MCF 10A (cell line): Measurements from ENCODE around the gene HPSE. TPM values are rescaled to one million over a fixed set of nuclear protein-coding genes. Genes with fewer than 3 reads are reported as not detected.

Source experiments
- BruUV-seq: library from RNA; stranded (reverse); fragments of 400-500 nt; replicated peaks from 2 replicates; lab custom pipeline; 2021; lab: Mats Ljungman, UMichigan
- CTCF ChIA-PET: fragments of 300-600 bp; sonication (Branson Sonifier 250); formaldehyde crosslinking; extraction: SDS; loops from one replicate; lab custom pipeline; 2021; ENCODE audit warnings: antibody characterized with exemption, inconsistent platforms; lab: Yijun Ruan, JAX
- POLR2A ChIA-PET: fragments of 300-600, 350-650 bp; sonication (Branson Sonifier 250); formaldehyde crosslinking; extraction: SDS; loops from one replicate; lab custom pipeline; 2020; ENCODE audit warnings: antibody characterized with exemption, inconsistent platforms; lab: Yijun Ruan, JAX
- DNase-seq: peaks from one replicate; pipeline ENCODE4 v3.0.0-alpha.2; 2018; ENCODE audit not compliant: unreplicated experiment
- H3K27ac Mint-ChIP-seq: one replicate; pipeline ENCODE4 v1.8.0; 2022; ENCODE audit warnings: mild to moderate bottlenecking, low read depth, mixed read lengths; ENCODE audit not compliant: unreplicated experiment
- H3K27me3 Mint-ChIP-seq: one replicate; pipeline ENCODE4 v1.8.0; 2022; ENCODE audit warnings: mixed read lengths; ENCODE audit not compliant: insufficient read depth, unreplicated experiment
- H3K36me3 Mint-ChIP-seq: one replicate; pipeline ENCODE4 v1.8.0; 2022; ENCODE audit warnings: mild to moderate bottlenecking, moderate library complexity, mixed read lengths; ENCODE audit not compliant: insufficient read depth, unreplicated experiment
- H3K4me1 Mint-ChIP-seq: one replicate; pipeline ENCODE4 v1.8.0; 2022; ENCODE audit warnings: mixed read lengths; ENCODE audit not compliant: insufficient read depth, unreplicated experiment
- H3K4me3 Mint-ChIP-seq: one replicate; pipeline ENCODE4 v1.8.0; 2022; ENCODE audit warnings: mild to moderate bottlenecking, moderate library complexity, mixed read lengths; ENCODE audit not compliant: unreplicated experiment
- H3K9me3 Mint-ChIP-seq: one replicate; pipeline ENCODE4 v1.8.0; 2022; ENCODE audit warnings: mixed read lengths; ENCODE audit not compliant: unreplicated experiment
- CTCF ChIP-seq: fragments of 200-600 bp; IDR thresholded peaks from one replicate; pipeline ENCODE4 v1.8.0; 2022; ENCODE audit warnings: antibody characterized with exemption, mild to moderate bottlenecking; ENCODE audit not compliant: unreplicated experiment
- intact Hi-C: fragments of 100-400 bp; cut with micrococcal nuclease; formaldehyde crosslinking; loops from 2 replicates; pipeline ENCODE4 v1.14.1; 2022
- total RNA-seq: library from RNA; stranded (reverse); gene quantifications from 2 replicates; pipeline ENCODE4 v1.2.3, GENCODE V29; 2022

The HPSE gene
- total RNA-seq, 1 experiment from 2014 or later: 5.5 TPM

- ChIA-PET CTCF (interaction anchor here (0.6 to 2.0 kb wide), 26 partner anchors 9 to 280 kb away, joined by 3 to 7 read pairs (median 3); no protein-coding TSS in a partner anchor), POLR2A (interaction anchor here (0.6 to 1.5 kb wide), 7 partner anchors 11 to 123 kb away, joined by 3 to 7 read pairs (median 4); partner anchors contain the start of genes HELQ, HPSE and MRPS18C)
- no peaks in the 10 kb centered on the region for H3K27me3 Mint-ChIP-seq
- no peak overlapping the region for H3K4me3 Mint-ChIP-seq
- no peak overlapping the region for H3K27ac Mint-ChIP-seq
- BruUV-seq: no TSS peak
- TF ChIP-seq CTCF: peak; percentile 35
- no peaks in the 10 kb centered on the region for H3K4me1 Mint-ChIP-seq
- peak; percentile 51 for DNase-seq
- no peaks in the 10 kb centered on the region for H3K9me3 Mint-ChIP-seq
- no peaks in the 10 kb centered on the region for H3K36me3 Mint-ChIP-seq
- intact Hi-C loops: loop anchor here (1.0 kb wide), 2 partner anchors 93 to 278 kb away; partner anchors contain the start of gene HELQ
Observed at GRCh38 chr4:83362492-83363329, 28.1 kb upstream of the HPSE start.

GRCh38 chr4:83361416-83362103 lies 26.9 kb upstream of the HPSE start:
- no peaks in the 10 kb centered on the region for H3K9me3 Mint-ChIP-seq
- H3K4me3 Mint-ChIP-seq: no peak overlapping the region
- no peaks in the 10 kb centered on the region for H3K4me1 Mint-ChIP-seq
- POLR2A ChIA-PET: interaction anchor here (0.5 to 6.7 kb wide), 7 partner anchors 9 to 124 kb away, joined by 3 to 48 read pairs (median 5); partner anchors contain the start of genes HELQ, HPSE and MRPS18C
- CTCF ChIA-PET: interaction anchor here (0.6 to 2.0 kb wide), 20 partner anchors 8 to 281 kb away, joined by 3 to 7 read pairs (median 4); partner anchors contain the start of genes HELQ and MRPS18C
- TF ChIP-seq CTCF: no peak
- DNase-seq: no peak
- H3K36me3 Mint-ChIP-seq: no peaks in the 10 kb centered on the region
- H3K27me3 Mint-ChIP-seq: no peaks in the 10 kb centered on the region
- intact Hi-C loops: loop anchor here (1.0 kb wide), 2 partner anchors 94 to 279 kb away; partner anchors contain the start of gene HELQ
- H3K27ac Mint-ChIP-seq: no peak overlapping the region
- no TSS peak for BruUV-seq

- CTCF ChIA-PET: no interaction called here
- Mint-ChIP-seq H3K27me3 (no peaks in the 10 kb centered on the region), H3K27ac (no peak overlapping the region), H3K4me1 (no peaks in the 10 kb centered on the region), H3K36me3 (no peaks in the 10 kb centered on the region), H3K9me3 (no peaks in the 10 kb centered on the region), H3K4me3 (no peak overlapping the region)
- no TSS peak for BruUV-seq
- no peak for TF ChIP-seq CTCF
- intact Hi-C loops: no loop called here
- POLR2A ChIA-PET: interaction anchor here (1.1 to 6.7 kb wide), 4 partner anchors 24 to 459 kb away, joined by 3 to 48 read pairs (median 10); partner anchors contain the start of genes COQ2, HELQ, HPSE and MRPS18C
- no peak for DNase-seq
Observed at GRCh38 chr4:83360018-83360417, 25.4 kb upstream of the HPSE start.
